CD4-positive, CD25-positive, alpha-beta regulatory T cell (primary cell): ENCODE data around the gene NFKB1. TPM values are rescaled to one million over a fixed set of nuclear protein-coding genes. Genes with fewer than 3 reads are reported as not detected.
A peak's percentile ranks its signal among the peaks of the same experiment; 100 is the strongest.
"Not testable (repeated sequence)": the region's sequence is repeated elsewhere in the genome, so short reads cannot be mapped to it uniquely, and the experiment has no call there.

ENCODE experiments used
- ATAC-seq, 2 donors: fragments of 150-1000 bp; cut with Tn5 transposase; one replicate each; pipeline ENCODE4 v1.10.0; 2021; ENCODE audit warnings: low read depth in 2 of 2, moderate number of reproducible peaks in 2 of 2, moderate library complexity in 1 of 2
- DNase-seq, 3 donors: peaks; one replicate each; pipeline versions ENCODE4 v3.0.0 to v3.0.0-alpha.2; 2012 to 2022; ENCODE audit warnings: mixed read lengths in 1 of 3
- H3K27ac ChIP-seq: one replicate; pipeline ENCODE4 v1.7.0; 2013; ENCODE audit warnings: mild to moderate bottlenecking, low read length; ENCODE audit not compliant: insufficient read depth, poor library complexity, severe bottlenecking
- H3K27me3 ChIP-seq: one replicate; pipeline ENCODE4 v1.7.0; 2013; ENCODE audit warnings: low read length; ENCODE audit not compliant: control insufficient read depth, insufficient read depth
- H3K36me3 ChIP-seq: one replicate; pipeline ENCODE4 v1.7.0; 2013; ENCODE audit warnings: mild to moderate bottlenecking, low read length, moderate library complexity; ENCODE audit not compliant: control insufficient read depth, insufficient read depth
- H3K4me1 ChIP-seq: 2 replicates; pipeline ENCODE4 v1.7.0; 2013; ENCODE audit warnings: mild to moderate bottlenecking, low read length; ENCODE audit not compliant: insufficient read depth, control insufficient read depth, poor library complexity, severe bottlenecking
- H3K4me3 ChIP-seq: one replicate; pipeline ENCODE4 v1.7.0; 2013; ENCODE audit warnings: low read depth, mild to moderate bottlenecking, low read length, moderate library complexity
- H3K9me3 ChIP-seq, 2 experiments: 1 replicate in 1 of 2; 2 replicates in 1 of 2; pipeline ENCODE4 v1.7.0; 2013; ENCODE audit warnings: low read length in 2 of 2, mild to moderate bottlenecking in 1 of 2, moderate library complexity in 1 of 2; ENCODE audit not compliant: control insufficient read depth in 2 of 2
- H3K27ac Mint-ChIP-seq, 3 donors: one replicate each; pipeline ENCODE4 v1.8.0; 2020 to 2022; ENCODE audit warnings: mild to moderate bottlenecking in 3 of 3, mixed read lengths in 3 of 3, moderate library complexity in 2 of 3
- H3K27me3 Mint-ChIP-seq: one replicate; pipeline ENCODE4 v1.8.0; 2022; ENCODE audit warnings: mild to moderate bottlenecking, mixed read lengths
- H3K36me3 Mint-ChIP-seq: one replicate; pipeline ENCODE4 v1.8.0; 2020; ENCODE audit warnings: mixed read lengths
- H3K4me1 Mint-ChIP-seq, 4 donors: one replicate each; pipeline ENCODE4 v1.8.0; 2020 to 2022; ENCODE audit warnings: mixed read lengths in 4 of 4, mild to moderate bottlenecking in 1 of 4
- H3K4me3 Mint-ChIP-seq, 4 donors: one replicate each; pipeline ENCODE4 v1.8.0; 2020 to 2022; ENCODE audit warnings: mild to moderate bottlenecking in 4 of 4, mixed read lengths in 4 of 4, moderate library complexity in 3 of 4
- H3K9me3 Mint-ChIP-seq, 7 donors: one replicate each; pipeline ENCODE4 v1.8.0; 2020 to 2022; ENCODE audit warnings: mixed read lengths in 7 of 7, mild to moderate bottlenecking in 3 of 7, moderate library complexity in 2 of 7
- polyA plus RNA-seq, 4 donors: library from polyadenylated mRNA; unstranded; fragments of 300-500 nt; fragmentation: Illumina TruSeq; gene quantifications; one replicate each; pipeline ENCODE4 v1.2.3, GENCODE V29; 2021
- total RNA-seq: library from RNA; stranded (reverse); gene quantifications from one replicate; pipeline ENCODE4 v1.2.3, GENCODE V29; 2022

NFKB1 gene
- total and polyA plus RNA-seq, 5 donors from 2014 or later, result 9.2 to 152 (median 15.4) TPM

- H3K27ac ChIP-seq, result no peak overlapping the region
- H3K36me3 ChIP-seq, result peaks cover 39% of the 10 kb centered on the region
- Mint-ChIP-seq H3K4me1 (peaks cover 30 to 52% (median 39%) of the 10 kb centered on the region in 4 donors), H3K36me3 (peaks cover 27% of the 10 kb centered on the region), H3K4me3 (no peak overlapping the region), H3K9me3 (peaks cover 0 to 4% (median 0%) of the 10 kb centered on the region in 7 donors), H3K27ac (peak overlapping the region in 2 of 3 donors; percentile 44 to 52), H3K27me3 (no peaks in the 10 kb centered on the region)
- no peak overlapping the region for H3K4me3 ChIP-seq
- H3K4me1 ChIP-seq, result no peaks in the 10 kb centered on the region
- H3K9me3 ChIP-seq, result no peaks in the 10 kb centered on the region
- ATAC-seq (no peak), DNase-seq (no peak)
- no peaks in the 10 kb centered on the region for H3K27me3 ChIP-seq
Observed at GRCh38 chr4:102565696-102566095, 64.5 kb downstream of the NFKB1 start.

GRCh38 chr4:102566426-102566825 is 65.3 kb downstream of the NFKB1 start:
- DNase-seq, result no peak
- Mint-ChIP-seq H3K36me3 (peaks cover 27% of the 10 kb centered on the region), H3K4me1 (peaks cover 23 to 47% (median 32%) of the 10 kb centered on the region in 4 donors), H3K4me3 (no peak overlapping the region), H3K9me3 (peaks cover 0 to 4% (median 0%) of the 10 kb centered on the region in 7 donors), H3K27me3 (no peaks in the 10 kb centered on the region), H3K27ac (peak overlapping the region in 2 of 3 donors; percentile 15 to 44)
- no peaks in the 10 kb centered on the region for H3K4me1 ChIP-seq
- peaks cover 43% of the 10 kb centered on the region for H3K36me3 ChIP-seq
- no peaks in the 10 kb centered on the region for H3K27me3 ChIP-seq
- H3K27ac ChIP-seq, result no peak overlapping the region
- ATAC-seq, result no peak
- H3K4me3 ChIP-seq, result no peak overlapping the region
- H3K9me3 ChIP-seq, result no peaks in the 10 kb centered on the region

DNA sequence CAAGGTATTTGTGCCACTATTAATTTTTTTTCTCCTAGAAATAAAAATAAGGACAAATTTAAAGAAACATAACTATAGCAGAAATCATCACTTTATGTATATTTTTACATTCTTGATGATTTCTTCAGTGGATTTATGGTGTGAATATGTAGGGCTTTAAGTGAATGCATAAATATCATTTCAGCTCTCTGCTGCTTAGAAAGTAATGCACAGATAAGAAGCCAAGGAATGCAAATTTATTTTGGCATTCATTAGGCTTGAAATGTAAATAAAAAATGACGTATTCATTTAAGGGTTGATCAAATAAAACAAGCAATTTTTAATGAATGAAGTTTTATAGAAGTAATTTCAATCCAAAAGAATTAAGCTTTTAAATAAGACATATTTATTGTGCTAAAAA is 66.3 kb downstream of the NFKB1 start:
- Histone ChIP-seq H3K4me3 (no peak overlapping the region), H3K27ac (no peak overlapping the region), H3K27me3 (no peaks in the 10 kb centered on the region), H3K9me3 (no peaks in the 10 kb centered on the region), H3K36me3 (peaks cover 43% of the 10 kb centered on the region), H3K4me1 (no peaks in the 10 kb centered on the region)
- Mint-ChIP-seq H3K9me3 (peaks cover 0 to 4% (median 0%) of the 10 kb centered on the region in 7 donors), H3K27ac (peak overlapping the region in 2 of 3 donors; percentile 35 to 44), H3K27me3 (no peaks in the 10 kb centered on the region), H3K36me3 (peaks cover 24% of the 10 kb centered on the region), H3K4me1 (peaks cover 20 to 48% (median 30%) of the 10 kb centered on the region in 4 donors), H3K4me3 (no peak overlapping the region)
- ATAC-seq (no peak), DNase-seq (no peak)

DNA sequence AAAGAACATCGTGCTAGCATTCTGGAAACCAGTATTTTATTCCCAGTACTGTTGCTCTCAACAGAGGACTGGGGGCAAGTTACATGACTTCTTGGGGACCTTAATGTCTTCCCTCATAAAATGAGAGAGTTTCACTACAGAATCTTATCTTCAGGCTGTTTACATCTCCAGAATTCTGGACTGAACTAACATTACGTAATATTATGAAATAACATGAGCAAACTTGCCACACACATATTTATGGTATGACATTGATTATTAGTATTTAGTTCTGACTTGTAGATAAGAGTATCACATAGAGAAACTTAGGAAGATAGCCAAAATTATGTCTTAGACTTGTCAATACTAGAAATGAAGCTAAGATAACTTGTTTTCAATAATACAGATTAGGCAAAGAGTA is 68.0 kb downstream of the NFKB1 start:
- no peaks in the 10 kb centered on the region for H3K27me3 Mint-ChIP-seq
- peaks cover 7% of the 10 kb centered on the region for H3K4me1 ChIP-seq
- peaks cover 25 to 60% (median 42%) of the 10 kb centered on the region in 4 donors for H3K4me1 Mint-ChIP-seq
- H3K9me3 Mint-ChIP-seq, result peaks cover 0 to 4% (median 0%) of the 10 kb centered on the region in 7 donors
- no peak overlapping the region for H3K4me3 ChIP-seq
- H3K27ac ChIP-seq, result no peak overlapping the region
- H3K27me3 ChIP-seq, result no peaks in the 10 kb centered on the region
- peaks cover 41% of the 10 kb centered on the region for H3K36me3 ChIP-seq
- no peak overlapping the region for H3K4me3 Mint-ChIP-seq
- DNase-seq, result no peak
- H3K27ac Mint-ChIP-seq, result no peak overlapping the region
- no peak for ATAC-seq
- H3K9me3 ChIP-seq, result no peaks in the 10 kb centered on the region
- peaks cover 25% of the 10 kb centered on the region for H3K36me3 Mint-ChIP-seq

- peaks cover 25% of the 10 kb centered on the region for H3K36me3 Mint-ChIP-seq
- H3K27ac Mint-ChIP-seq, result not testable (repeated sequence)
Observed at GRCh38 chr4:102570211-102570610, 69.1 kb downstream of the NFKB1 start.

GRCh38 chr4:102572452-102572851 is 71.3 kb downstream of the NFKB1 start:
- H3K27me3 Mint-ChIP-seq, result no peaks in the 10 kb centered on the region
- peaks cover 0 to 4% (median 0%) of the 10 kb centered on the region in 7 donors for H3K9me3 Mint-ChIP-seq
- peaks cover 42 to 49% (median 43%) of the 10 kb centered on the region in 4 donors for H3K4me1 Mint-ChIP-seq
- H3K4me1 ChIP-seq, result peaks cover 16% of the 10 kb centered on the region
- peaks cover 22% of the 10 kb centered on the region for H3K36me3 Mint-ChIP-seq
- H3K4me3 ChIP-seq, result no peak overlapping the region
- DNase-seq (no peak), ATAC-seq (no peak)
- H3K27ac Mint-ChIP-seq, result peak overlapping the region in 2 of 3 donors; percentile 27 to 44
- no peaks in the 10 kb centered on the region for H3K27me3 ChIP-seq
- H3K4me3 Mint-ChIP-seq, result no peak overlapping the region
- peaks cover 37% of the 10 kb centered on the region for H3K36me3 ChIP-seq
- no peak overlapping the region for H3K27ac ChIP-seq
- no peaks in the 10 kb centered on the region for H3K9me3 ChIP-seq

More at GRCh38 chr4:102570211-102570610, 69.1 kb downstream of the NFKB1 start:
- not testable (repeated sequence) for H3K9me3 Mint-ChIP-seq, H3K27me3 ChIP-seq, H3K27ac ChIP-seq, H3K4me3 ChIP-seq, H3K4me3 Mint-ChIP-seq, H3K9me3 ChIP-seq, DNase-seq, H3K27me3 Mint-ChIP-seq, ATAC-seq
- Histone ChIP-seq H3K4me1 (peaks cover 13% of the 10 kb centered on the region), H3K36me3 (peaks cover 38% of the 10 kb centered on the region)
- H3K4me1 Mint-ChIP-seq, result peaks cover 35 to 61% (median 49%) of the 10 kb centered on the region in 4 donors

- peaks cover 0 to 4% (median 0%) of the 10 kb centered on the region in 7 donors for H3K9me3 Mint-ChIP-seq
- H3K36me3 Mint-ChIP-seq, result peaks cover 35% of the 10 kb centered on the region
Observed at GRCh38 chr4:102574317-102574716, 73.2 kb downstream of the NFKB1 start.

More at GRCh38 chr4:102574317-102574716, 73.2 kb downstream of the NFKB1 start:
- Histone ChIP-seq H3K27me3 (no peaks in the 10 kb centered on the region), H3K27ac (no peak overlapping the region), H3K4me3 (no peak overlapping the region), H3K4me1 (peaks cover 16% of the 10 kb centered on the region), H3K9me3 (no peaks in the 10 kb centered on the region), H3K36me3 (peaks cover 41% of the 10 kb centered on the region)
- peak overlapping the region; percentile 16 to 88 (median 41) for H3K27ac Mint-ChIP-seq
- peak in 1 of 3 donors; percentile 38 for DNase-seq
- H3K4me3 Mint-ChIP-seq, result peak overlapping the region in 3 of 4 donors; percentile 17 to 58 (median 41)
- H3K4me1 Mint-ChIP-seq, result peaks cover 39 to 56% (median 43%) of the 10 kb centered on the region in 4 donors
- ATAC-seq, result no peak
- no peaks in the 10 kb centered on the region for H3K27me3 Mint-ChIP-seq
